NAMALWA (cell line): ENCODE measurements around the gene DPYD.

Experiments used
- DNase-seq: peaks from one replicate; pipeline ENCODE4 v3.0.0-alpha.2; 2015; ENCODE audit warnings: low spot score

DPYD gene

DNA sequence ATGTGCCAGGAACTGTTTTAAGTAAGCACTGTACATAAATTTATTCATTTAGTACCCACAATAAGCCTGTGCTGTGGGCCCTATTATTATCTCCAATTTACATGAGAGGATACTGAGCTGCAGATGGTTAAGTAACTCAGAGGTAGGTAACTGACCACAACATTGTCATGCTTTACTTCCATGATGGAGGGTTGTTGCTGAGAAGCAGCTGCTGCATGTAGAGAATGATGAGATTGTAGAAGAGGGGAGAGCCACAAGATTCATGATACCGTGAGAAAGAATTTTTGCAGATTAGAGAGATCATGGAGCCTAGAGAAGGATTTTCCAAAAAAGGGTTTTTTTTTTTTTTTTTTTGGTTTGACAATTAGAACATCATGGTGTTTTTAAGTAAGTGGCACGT is 886.2 kb downstream of the DPYD start:
- no peak for DNase-seq

DNA sequence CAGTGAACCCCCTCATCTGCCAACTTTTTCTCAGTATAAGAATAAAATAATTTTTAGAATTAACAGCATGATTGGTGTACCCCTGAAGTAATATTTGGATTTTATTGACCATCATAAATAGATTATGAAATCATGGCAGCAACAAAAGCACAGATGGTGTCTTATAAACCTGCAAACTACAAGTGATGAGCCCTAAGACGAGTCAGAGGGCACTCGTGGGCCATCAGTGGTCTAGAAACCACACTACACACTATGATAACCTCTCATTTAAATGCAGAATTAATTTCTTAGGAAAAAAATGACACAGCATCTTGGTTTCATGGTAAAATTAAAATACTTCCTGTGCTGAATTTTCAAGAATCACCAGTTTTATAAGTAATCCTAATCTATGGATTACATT is 886.9 kb downstream of the DPYD start:
- DNase-seq, result no peak
